ENCODE measurements around the gene UACA.
A peak's percentile ranks its signal among the peaks of the same experiment; 100 is the strongest.
"Not testable (repeated sequence)": the region's sequence is repeated elsewhere in the genome, so short reads cannot be mapped to it uniquely, and the experiment has no call there.

Gene UACA

GRCh38 chr15:70616311-70616756 is 147.0 kb downstream of the UACA start:
- DNase-seq: not testable (repeated sequence)

- DNase-seq: peak; percentile 31
These were observed 147.7 kb downstream of the UACA start for GRCh38 chr15:70615435-70616310.

GRCh38 chr15:70614221-70614620 is 149.1 kb downstream of the UACA start:
- no peak for DNase-seq

- DNase-seq: no peak
These were observed 150.1 kb downstream of the UACA start for GRCh38 chr15:70613271-70613670.

GRCh38 chr15:70611286-70611685 is 152.1 kb downstream of the UACA start:
- DNase-seq: no peak

- no peak for DNase-seq
These were observed 152.8 kb downstream of the UACA start for GRCh38 chr15:70610541-70610940.

- DNase-seq: no peak
These were observed 153.5 kb downstream of the UACA start for GRCh38 chr15:70609889-70610288.

GRCh38 chr15:70608144-70608543 is 155.2 kb downstream of the UACA start:
- DNase-seq: no peak

GRCh38 chr15:70605606-70606410 is 157.6 kb downstream of the UACA start:
- no peak for DNase-seq

- no peak for DNase-seq
These were observed 158.6 kb downstream of the UACA start for GRCh38 chr15:70604666-70605315.

Measured in NCI-H226 (cell line).